ENCODE measurements around the gene C11orf24. TPM values are rescaled to one million over a fixed set of nuclear protein-coding genes. Genes with fewer than 3 reads are reported as not detected.

Gene C11orf24
- total and polyA plus RNA-seq, 10 of the 15 experiments (the other 5 are each of a cell fraction or from before 2014, with no cell fraction given) = 4.3 to 104 (median 41.4) TPM

DNA sequence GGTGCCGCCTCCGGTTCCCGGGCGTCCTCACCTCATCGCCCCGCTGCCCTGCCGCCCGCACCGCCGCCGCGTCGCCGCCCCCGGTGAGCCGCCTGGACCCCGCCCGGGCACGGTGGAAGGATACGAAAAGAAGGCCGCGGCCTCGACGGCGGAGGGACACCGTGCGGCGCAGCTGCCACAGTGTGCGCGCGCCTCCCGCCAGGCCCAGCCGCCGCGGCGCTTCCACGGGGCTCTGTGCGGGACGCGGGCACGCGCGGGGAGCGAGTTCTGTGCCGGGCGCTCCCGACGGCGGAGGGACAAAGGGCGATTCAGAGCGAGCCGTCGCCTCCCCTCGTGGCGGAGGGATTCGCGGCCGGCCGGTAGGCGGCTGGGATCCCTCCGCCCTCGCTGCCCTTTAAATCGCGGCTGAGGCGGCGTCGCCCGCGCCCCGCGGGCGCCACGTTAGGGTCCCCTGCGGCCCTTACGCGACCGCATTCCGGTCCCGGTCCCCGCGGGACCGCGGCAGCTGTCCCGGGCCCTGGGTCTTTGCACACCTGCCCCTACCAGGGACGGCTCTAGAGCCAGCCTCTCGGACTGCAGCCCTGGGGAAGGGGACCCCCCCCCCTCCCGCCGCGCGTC is 58.1 kb downstream of the C11orf24 start:
- in situ Hi-C loops (cut with MboI) = no loop called here
- WGBS (ENCODE audit: insufficient coverage, insufficient replicate concordance, low lambda C conversion rate, missing lambda C conversion rate) = under 1% methylated on average over 69 of the region's 90 CpGs
- peak overlapping the region; percentile 93 for H3K4me3 ChIP-seq
- RAD21 ChIA-PET (ENCODE audit: unreplicated experiment) = no interaction called here
- intact Hi-C loops (cut with micrococcal nuclease; ENCODE audit: unreplicated experiment) = no loop called here
- no TSS peak for BruUV-seq (replicated peaks)
- peaks cover 29% of the 10 kb centered on the region for H3K79me2 ChIP-seq (ENCODE audit: control insufficient read depth, insufficient read depth, low read length)
- POLR2A ChIA-PET = no interaction called here
- DNase-seq (ENCODE audit: low read depth, low spot score) = no peak
- CTCF ChIA-PET = no interaction called here
- H3K4me1 ChIP-seq (ENCODE audit: control insufficient read depth, insufficient read depth, low read length) = peaks cover 11% of the 10 kb centered on the region
- FAIRE-seq = no peak
- SMC1A ChIA-PET (ENCODE audit: uncharacterized antibody, unreplicated experiment) = no interaction called here
- H2AFZ ChIP-seq (ENCODE audit: control insufficient read depth, low read depth, low read length) = peak overlapping the region; percentile 85
- H4K20me1 ChIP-seq (ENCODE audit: control insufficient read depth, insufficient read depth) = peaks cover 9% of the 10 kb centered on the region
- H3K9me3 ChIP-seq (replicated peaks; ENCODE audit: control insufficient read depth, insufficient read depth, low read length) = no peaks in the 10 kb centered on the region
- no peaks in the 10 kb centered on the region for H3K36me3 ChIP-seq (ENCODE audit: control insufficient read depth in 2 of 2, insufficient read depth in 2 of 2, low read length in 1 of 2)
- peak overlapping the region; percentile 77 for H3K9ac ChIP-seq (ENCODE audit: control insufficient read depth, insufficient read depth, low read length)
- peak overlapping the region; percentile 91 for H3K4me2 ChIP-seq (ENCODE audit: control insufficient read depth, insufficient read depth)
- no peaks in the 10 kb centered on the region for H3K27me3 ChIP-seq (replicated peaks in 1 of 2; ENCODE audit: control insufficient read depth in 2 of 2, insufficient read depth in 2 of 2, low read length in 1 of 2)
- peak; percentile 60 for ATAC-seq
- H3K27ac ChIP-seq (ENCODE audit: control insufficient read depth, insufficient read depth) = peak overlapping the region; percentile 91
- TF ChIP-seq SMARCA5 (IDR thresholded peaks at IDR 0.05) (peak; percentile 92), SMC3 (IDR thresholded peaks at IDR 0.05; ENCODE audit: borderline replicate concordance, low read length) (no peak), KLF5 (IDR thresholded peaks at IDR 0.05; ENCODE audit: partially characterized antibody) (peak; percentile 60), DPF2 (IDR thresholded peaks at IDR 0.05) (peak; percentile 99), RELA (IDR thresholded peaks at IDR 0.05; ENCODE audit: borderline replicate concordance, partially characterized antibody) (peak; percentile 51), RB1 (IDR thresholded peaks at IDR 0.05; ENCODE audit: borderline replicate concordance) (peak; percentile 95; the same call in 1 of the 2 replicates), ATF7 (IDR thresholded peaks at IDR 0.05; ENCODE audit: low read depth) (no peak), FOS (IDR thresholded peaks at IDR 0.05; ENCODE audit: borderline replicate concordance, extremely low read depth, insufficient read length) (no peak), TCF12 (IDR thresholded peaks at IDR 0.05; ENCODE audit: low read depth, low read length) (peak; percentile 63), HDAC6 (IDR thresholded peaks at IDR 0.05; ENCODE audit: unreplicated experiment) (no peak), RCOR1 (conservative IDR thresholded peaks at IDR 0.05; ENCODE audit: low read depth, low read length) (no peak), RAD21 (IDR thresholded peaks at IDR 0.05; ENCODE audit: insufficient read depth, low read depth, low read length) (no peak), WRNIP1 (IDR thresholded peaks at IDR 0.05; ENCODE audit: borderline replicate concordance, low read depth, low read length) (no peak), LARP7 (IDR thresholded peaks at IDR 0.05) (peak; percentile 100), BRCA1 (IDR thresholded peaks at IDR 0.05; ENCODE audit: low read depth, low read length) (peak; percentile 13; the same call in 1 of the 2 replicates), ZNF207 (IDR thresholded peaks at IDR 0.05; ENCODE audit: borderline replicate concordance) (peak; percentile 98), BACH1 (IDR thresholded peaks at IDR 0.05; ENCODE audit: borderline replicate concordance) (peak; percentile 94), ZBED1 (IDR thresholded peaks at IDR 0.05; ENCODE audit: borderline replicate concordance) (0 out of 2 replicates have a peak, but pooled peaks have one; percentile 38)
- TF ChIP-seq, protein P1, sequence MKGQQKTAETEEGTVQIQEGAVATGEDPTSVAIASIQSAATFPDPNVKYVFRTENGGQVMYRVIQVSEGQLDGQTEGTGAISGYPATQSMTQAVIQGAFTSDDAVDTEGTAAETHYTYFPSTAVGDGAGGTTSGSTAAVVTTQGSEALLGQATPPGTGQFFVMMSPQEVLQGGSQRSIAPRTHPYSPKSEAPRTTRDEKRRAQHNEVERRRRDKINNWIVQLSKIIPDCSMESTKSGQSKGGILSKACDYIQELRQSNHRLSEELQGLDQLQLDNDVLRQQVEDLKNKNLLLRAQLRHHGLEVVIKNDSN (IDR thresholded peaks at IDR 0.05; ENCODE audit: borderline replicate concordance, extremely low read length, insufficient read depth, low read depth, low read length) = no peak
- TF ChIP-seq, protein P2, sequence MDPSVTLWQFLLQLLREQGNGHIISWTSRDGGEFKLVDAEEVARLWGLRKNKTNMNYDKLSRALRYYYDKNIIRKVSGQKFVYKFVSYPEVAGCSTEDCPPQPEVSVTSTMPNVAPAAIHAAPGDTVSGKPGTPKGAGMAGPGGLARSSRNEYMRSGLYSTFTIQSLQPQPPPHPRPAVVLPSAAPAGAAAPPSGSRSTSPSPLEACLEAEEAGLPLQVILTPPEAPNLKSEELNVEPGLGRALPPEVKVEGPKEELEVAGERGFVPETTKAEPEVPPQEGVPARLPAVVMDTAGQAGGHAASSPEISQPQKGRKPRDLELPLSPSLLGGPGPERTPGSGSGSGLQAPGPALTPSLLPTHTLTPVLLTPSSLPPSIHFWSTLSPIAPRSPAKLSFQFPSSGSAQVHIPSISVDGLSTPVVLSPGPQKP (IDR thresholded peaks at IDR 0.05; ENCODE audit: low read depth, low read length) = no peak
- TF ChIP-seq, protein P3, sequence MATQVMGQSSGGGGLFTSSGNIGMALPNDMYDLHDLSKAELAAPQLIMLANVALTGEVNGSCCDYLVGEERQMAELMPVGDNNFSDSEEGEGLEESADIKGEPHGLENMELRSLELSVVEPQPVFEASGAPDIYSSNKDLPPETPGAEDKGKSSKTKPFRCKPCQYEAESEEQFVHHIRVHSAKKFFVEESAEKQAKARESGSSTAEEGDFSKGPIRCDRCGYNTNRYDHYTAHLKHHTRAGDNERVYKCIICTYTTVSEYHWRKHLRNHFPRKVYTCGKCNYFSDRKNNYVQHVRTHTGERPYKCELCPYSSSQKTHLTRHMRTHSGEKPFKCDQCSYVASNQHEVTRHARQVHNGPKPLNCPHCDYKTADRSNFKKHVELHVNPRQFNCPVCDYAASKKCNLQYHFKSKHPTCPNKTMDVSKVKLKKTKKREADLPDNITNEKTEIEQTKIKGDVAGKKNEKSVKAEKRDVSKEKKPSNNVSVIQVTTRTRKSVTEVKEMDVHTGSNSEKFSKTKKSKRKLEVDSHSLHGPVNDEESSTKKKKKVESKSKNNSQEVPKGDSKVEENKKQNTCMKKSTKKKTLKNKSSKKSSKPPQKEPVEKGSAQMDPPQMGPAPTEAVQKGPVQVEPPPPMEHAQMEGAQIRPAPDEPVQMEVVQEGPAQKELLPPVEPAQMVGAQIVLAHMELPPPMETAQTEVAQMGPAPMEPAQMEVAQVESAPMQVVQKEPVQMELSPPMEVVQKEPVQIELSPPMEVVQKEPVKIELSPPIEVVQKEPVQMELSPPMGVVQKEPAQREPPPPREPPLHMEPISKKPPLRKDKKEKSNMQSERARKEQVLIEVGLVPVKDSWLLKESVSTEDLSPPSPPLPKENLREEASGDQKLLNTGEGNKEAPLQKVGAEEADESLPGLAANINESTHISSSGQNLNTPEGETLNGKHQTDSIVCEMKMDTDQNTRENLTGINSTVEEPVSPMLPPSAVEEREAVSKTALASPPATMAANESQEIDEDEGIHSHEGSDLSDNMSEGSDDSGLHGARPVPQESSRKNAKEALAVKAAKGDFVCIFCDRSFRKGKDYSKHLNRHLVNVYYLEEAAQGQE (IDR thresholded peaks at IDR 0.05; ENCODE audit: low read depth, low read length) = no peak
